ENCODE measurements around the gene NKAIN4. TPM values are rescaled to one million over a fixed set of nuclear protein-coding genes. Genes with fewer than 3 reads are reported as not detected.

Gene NKAIN4
- total RNA-seq, 2 experiments from 2014 or later: not detected

- intact Hi-C loops (cut with micrococcal nuclease): loop anchor here (10.0 kb wide), 1 partner anchor 159 kb away; no protein-coding TSS in a partner anchor
- DNase-seq (no peak), ATAC-seq (no peak)
- no peak overlapping the region for H3K4me3 Mint-ChIP-seq
- H3K9me3 Mint-ChIP-seq: no peaks in the 10 kb centered on the region
- H3K27me3 Mint-ChIP-seq: peaks cover 22% of the 10 kb centered on the region
- H3K36me3 Mint-ChIP-seq (ENCODE audit: low read depth): no peaks in the 10 kb centered on the region
- ChIA-PET POLR2A (interaction anchor here (1.1 kb wide), 1 partner anchor 17 kb away, joined by 4 read pairs; no protein-coding TSS in a partner anchor), CTCF (interaction anchor here (0.8 to 5.2 kb wide), 3 partner anchors 9 to 25 kb away, joined by 3 to 95 read pairs (median 82); partner anchors contain the start of genes BIRC7 and YTHDF1)
- no peaks in the 10 kb centered on the region for H3K4me1 Mint-ChIP-seq (ENCODE audit: low read depth)
- no peak overlapping the region for H3K27ac Mint-ChIP-seq
- TF ChIP-seq CTCF (IDR thresholded peaks at IDR 0.05): no peak
These were observed 28.0 kb downstream of the NKAIN4 start for GRCh38 chr20:63226042-63226943.

- H3K9me3 Mint-ChIP-seq: no peaks in the 10 kb centered on the region
- intact Hi-C loops (cut with micrococcal nuclease): loop anchor here (10.0 kb wide), 1 partner anchor 160 kb away; no protein-coding TSS in a partner anchor
- H3K4me1 Mint-ChIP-seq (ENCODE audit: low read depth): no peaks in the 10 kb centered on the region
- ChIA-PET POLR2A (interaction anchor here (1.1 to 2.9 kb wide), 2 partner anchors 10 to 19 kb away, joined by 4 to 9 read pairs; partner anchors contain the start of gene YTHDF1), CTCF (interaction anchor here (0.7 to 5.2 kb wide), 10 partner anchors 11 to 156 kb away, joined by 3 to 95 read pairs (median 12); partner anchors contain the start of genes BIRC7, COL20A1 and YTHDF1)
- DNase-seq: no peak
- TF ChIP-seq CTCF (IDR thresholded peaks at IDR 0.05): no peak
- H3K36me3 Mint-ChIP-seq (ENCODE audit: low read depth): no peaks in the 10 kb centered on the region
- no peak overlapping the region for H3K27ac Mint-ChIP-seq
- ATAC-seq: no peak
- H3K4me3 Mint-ChIP-seq: no peak overlapping the region
- peaks cover 11% of the 10 kb centered on the region for H3K27me3 Mint-ChIP-seq
These were observed 29.2 kb downstream of the NKAIN4 start for GRCh38 chr20:63225082-63225454.

- no peaks in the 10 kb centered on the region for H3K4me1 Mint-ChIP-seq (ENCODE audit: low read depth)
These were observed 29.7 kb downstream of the NKAIN4 start for GRCh38 chr20:63224412-63225081.

GRCh38 chr20:63223826-63224207, 30.4 kb downstream of the NKAIN4 start:
- CTCF ChIA-PET: interaction anchor here (0.7 to 5.2 kb wide), 40 partner anchors 12 to 1051 kb away, joined by 3 to 95 read pairs (median 6); partner anchors contain the start of genes ARFGAP1, BIRC7, COL20A1 and NKAIN4
- H3K4me3 Mint-ChIP-seq: no peak overlapping the region
- POLR2A ChIA-PET: interaction anchor here (1.1 to 2.9 kb wide), 2 partner anchors 8 to 67 kb away, joined by 4 to 9 read pairs; partner anchors contain the start of gene YTHDF1
- H3K27ac Mint-ChIP-seq: no peak overlapping the region
- no peaks in the 10 kb centered on the region for H3K9me3 Mint-ChIP-seq
- ATAC-seq: no peak
- TF ChIP-seq CTCF (IDR thresholded peaks at IDR 0.05): no peak
- no peaks in the 10 kb centered on the region for H3K36me3 Mint-ChIP-seq (ENCODE audit: low read depth)
- no peaks in the 10 kb centered on the region for H3K4me1 Mint-ChIP-seq (ENCODE audit: low read depth)
- DNase-seq: no peak
- no peaks in the 10 kb centered on the region for H3K27me3 Mint-ChIP-seq
- intact Hi-C loops (cut with micrococcal nuclease): loop anchor here (2.0 to 10.0 kb wide), 2 partner anchors 69 to 161 kb away; partner anchors contain the start of gene COL20A1

More at GRCh38 chr20:63224412-63225081, 29.7 kb downstream of the NKAIN4 start:
- Mint-ChIP-seq H3K4me3 (no peak overlapping the region), H3K9me3 (no peaks in the 10 kb centered on the region), H3K27ac (no peak overlapping the region), H3K36me3 (ENCODE audit: low read depth) (no peaks in the 10 kb centered on the region), H3K27me3 (peaks cover 6% of the 10 kb centered on the region)
- CTCF ChIA-PET: interaction anchor here (0.7 to 5.2 kb wide), 27 partner anchors 11 to 210 kb away, joined by 3 to 95 read pairs (median 10); partner anchors contain the start of genes ARFGAP1, BIRC7, COL20A1 and YTHDF1
- intact Hi-C loops (cut with micrococcal nuclease): loop anchor here (10.0 kb wide), 1 partner anchor 160 kb away; no protein-coding TSS in a partner anchor
- no peak for DNase-seq
- POLR2A ChIA-PET: interaction anchor here (1.1 to 2.9 kb wide), 2 partner anchors 9 to 19 kb away, joined by 4 to 9 read pairs; partner anchors contain the start of gene YTHDF1
- TF ChIP-seq CTCF (IDR thresholded peaks at IDR 0.05): no peak
- no peak for ATAC-seq
